ENCODE data around the gene FBXW4.
"Not testable (repeated sequence)": the region's sequence is repeated elsewhere in the genome, so short reads cannot be mapped to it uniquely, and the experiment has no call there.

The FBXW4 gene

DNA sequence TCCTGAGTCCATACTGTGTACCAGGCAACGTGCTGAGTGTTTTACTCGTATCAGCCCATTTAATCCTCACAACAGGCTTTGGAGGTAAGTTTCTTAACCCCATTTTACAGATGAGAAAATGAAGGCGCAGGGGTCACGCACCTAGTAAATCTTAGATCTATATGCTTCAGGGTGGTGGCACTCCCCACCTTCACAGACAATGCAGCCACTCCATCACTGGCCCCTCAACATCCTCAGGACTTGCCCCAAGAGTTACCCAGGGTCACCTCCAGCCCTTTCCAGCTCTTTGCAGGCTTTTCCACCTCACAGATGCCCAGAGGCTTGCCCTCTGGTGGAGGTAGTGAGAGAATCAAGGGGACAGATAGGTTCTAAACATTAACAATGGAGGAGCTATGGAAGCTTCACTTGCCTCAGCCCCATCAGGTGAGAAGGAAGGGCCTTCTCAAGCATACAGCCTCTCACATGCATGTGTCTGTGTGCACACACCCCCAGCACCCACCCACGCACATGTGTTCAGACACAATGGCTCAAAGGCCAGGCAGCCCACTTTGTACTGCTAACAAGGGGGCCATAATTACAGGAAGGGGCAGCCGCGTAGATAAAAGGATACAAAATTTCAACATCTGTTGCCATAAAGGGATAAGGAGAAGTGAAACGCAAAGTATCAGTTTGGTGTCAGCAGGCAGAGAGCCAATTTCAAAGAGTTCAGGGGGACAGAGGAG is 77.7 kb downstream of the FBXW4 start:
- no peak for DNase-seq (ENCODE audit: low spot score)

GRCh38 chr10:101616415-101617101 is 78.4 kb downstream of the FBXW4 start:
- no peak for DNase-seq (ENCODE audit: low spot score)

DNA sequence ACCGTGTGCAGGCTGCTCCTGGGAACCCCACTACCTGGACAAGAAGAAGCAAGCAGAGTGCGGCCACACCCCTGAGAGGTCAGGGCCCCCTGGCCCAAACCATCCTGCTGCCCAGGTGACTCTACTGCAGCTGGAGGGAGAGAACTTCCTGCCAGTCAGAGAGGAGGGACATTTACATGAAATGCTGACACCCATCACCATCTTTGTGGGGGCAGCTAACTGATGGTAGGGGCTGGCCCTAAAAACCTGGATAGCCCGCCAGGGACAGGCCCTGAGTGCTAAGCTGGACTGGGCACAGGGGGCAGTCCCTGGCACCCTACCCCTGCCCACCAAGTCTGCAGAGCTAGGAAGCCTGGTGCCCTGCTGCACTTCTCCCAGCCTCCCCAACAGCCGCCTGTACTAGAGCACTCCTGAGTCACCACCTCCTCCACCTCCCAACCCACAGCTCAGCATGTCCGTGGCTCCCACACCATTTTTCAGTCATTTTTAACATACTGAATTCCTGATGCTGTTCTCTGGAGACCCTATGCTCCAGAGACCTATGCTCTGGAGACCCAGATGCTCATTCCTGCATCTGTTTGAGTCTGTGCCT is 79.3 kb downstream of the FBXW4 start:
- DNase-seq (ENCODE audit: low spot score) = no peak

DNA sequence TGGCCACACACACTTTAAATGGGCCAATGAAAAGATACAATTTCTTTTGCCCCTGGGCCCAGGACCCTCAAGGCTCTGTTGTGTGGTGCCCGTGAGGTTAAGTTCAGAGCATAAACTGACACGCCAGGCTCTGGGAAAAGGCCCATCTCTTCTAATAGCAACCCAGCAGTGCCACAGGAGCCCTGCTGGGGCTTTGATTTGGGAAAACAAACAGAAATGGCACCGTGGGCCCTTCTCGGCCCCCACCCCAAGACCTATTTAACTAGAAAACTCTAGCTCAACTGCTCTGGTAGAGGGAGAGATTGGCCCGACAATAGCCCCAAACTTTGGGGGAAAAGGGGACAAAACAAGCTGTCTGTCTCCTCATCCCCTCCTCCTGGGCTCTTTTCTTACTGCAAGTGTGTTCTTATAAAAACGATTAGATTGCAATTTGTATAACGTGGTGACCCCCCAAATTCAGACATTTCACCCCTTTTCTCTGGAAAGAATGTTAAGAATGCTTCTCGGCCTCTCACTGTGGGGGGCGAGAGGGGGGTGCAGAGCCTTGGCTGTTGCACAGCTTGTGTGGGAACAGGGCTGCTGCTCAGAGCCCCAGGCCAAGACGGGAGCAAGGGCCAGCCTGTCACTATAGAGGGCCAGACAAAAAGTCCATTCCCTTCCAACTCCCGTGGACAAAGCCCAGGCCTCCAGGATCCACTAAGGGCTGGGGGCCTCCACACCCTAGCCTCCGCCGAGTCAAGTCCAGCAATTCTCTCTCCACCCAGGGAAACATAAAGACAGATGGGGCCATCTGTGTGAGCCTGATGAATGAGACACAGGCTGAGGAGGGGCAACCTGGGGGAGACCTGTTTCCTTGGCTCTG is 80.1 kb downstream of the FBXW4 start:
- no peak for DNase-seq (ENCODE audit: low spot score)

- no peak for DNase-seq (ENCODE audit: low spot score)
These were observed 81.3 kb downstream of the FBXW4 start for GRCh38 chr10:101613646-101614045.

DNA sequence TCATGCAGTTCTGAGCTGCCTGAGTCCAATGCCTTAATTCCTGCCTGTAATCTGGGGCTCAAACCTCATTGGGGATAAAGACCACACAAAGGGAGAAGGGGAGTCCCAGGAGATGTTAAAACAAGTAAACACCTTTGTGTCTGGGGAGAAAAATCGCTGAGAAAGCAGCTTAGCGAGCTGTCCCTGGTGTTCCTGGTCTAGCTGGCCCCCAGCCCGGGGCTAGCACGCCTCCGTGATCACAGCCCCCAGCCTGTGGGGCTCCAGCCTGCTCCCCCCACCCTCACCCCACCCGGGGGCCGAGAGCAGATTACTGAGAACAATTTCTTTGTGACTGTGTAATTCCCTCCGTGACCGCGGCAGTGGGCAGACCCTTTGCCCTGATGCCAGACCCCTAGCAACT is 82.1 kb downstream of the FBXW4 start:
- DNase-seq (ENCODE audit: low spot score) = no peak

DNA sequence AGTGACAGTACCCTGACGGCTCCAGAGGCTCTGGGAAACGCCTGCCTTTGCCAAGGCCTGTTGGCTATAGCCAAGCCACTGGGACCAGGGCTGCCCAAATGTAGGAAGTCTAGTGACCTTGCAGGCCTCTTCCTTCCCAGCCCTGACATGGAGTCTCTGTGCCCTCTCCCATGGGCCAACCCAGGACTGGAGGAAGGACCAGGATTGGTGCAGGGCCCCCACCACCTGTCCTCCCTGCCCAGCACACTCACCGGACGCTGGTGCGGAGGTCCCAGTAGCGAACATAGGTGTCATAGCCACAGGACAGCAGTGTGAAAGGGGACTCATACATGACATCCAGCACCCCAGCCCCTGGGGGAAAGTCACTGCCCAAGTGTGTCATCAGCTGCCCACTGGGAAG is 82.9 kb downstream of the FBXW4 start:
- DNase-seq (ENCODE audit: low spot score) = no peak

DNA sequence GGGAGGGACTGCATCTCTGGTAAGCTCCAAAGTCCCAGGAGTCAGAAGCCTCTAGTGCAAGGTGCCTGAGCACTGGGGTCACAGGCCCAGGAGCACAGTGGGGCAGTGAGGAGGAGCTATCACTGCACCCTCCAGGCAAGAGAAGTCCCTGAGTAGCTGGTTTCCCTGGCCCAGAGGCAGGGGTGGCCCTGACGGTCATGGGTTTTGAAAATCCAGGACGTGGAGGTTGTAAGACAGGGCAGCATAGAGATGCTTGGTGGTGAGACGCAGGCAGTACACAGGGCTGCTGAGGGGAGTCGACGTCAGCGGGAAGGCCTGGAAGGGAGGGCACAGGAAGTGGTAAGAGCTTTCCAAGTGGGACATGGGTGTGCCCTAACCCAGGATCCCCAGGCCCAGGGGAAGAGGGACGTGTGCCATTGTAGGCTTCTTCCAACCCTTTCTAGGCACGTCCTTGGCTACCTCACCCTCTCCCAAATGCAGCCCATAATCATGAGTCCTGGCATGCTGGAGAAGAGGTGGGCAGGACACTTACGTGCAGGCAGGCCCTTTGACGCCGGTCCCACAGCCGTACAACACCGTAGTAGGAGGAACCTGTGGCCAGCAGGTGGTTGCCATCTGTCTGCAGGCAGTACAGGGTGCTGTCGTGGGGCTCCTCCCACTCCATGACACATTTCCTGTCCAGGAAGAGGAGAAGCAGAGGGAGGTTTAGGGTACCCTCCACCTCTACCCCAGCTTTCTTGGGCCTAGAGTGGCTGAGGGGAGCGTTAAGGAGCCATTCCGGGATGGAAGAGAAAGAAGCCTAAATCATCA is 83.7 kb downstream of the FBXW4 start:
- no peak for DNase-seq (ENCODE audit: low spot score)

DNA sequence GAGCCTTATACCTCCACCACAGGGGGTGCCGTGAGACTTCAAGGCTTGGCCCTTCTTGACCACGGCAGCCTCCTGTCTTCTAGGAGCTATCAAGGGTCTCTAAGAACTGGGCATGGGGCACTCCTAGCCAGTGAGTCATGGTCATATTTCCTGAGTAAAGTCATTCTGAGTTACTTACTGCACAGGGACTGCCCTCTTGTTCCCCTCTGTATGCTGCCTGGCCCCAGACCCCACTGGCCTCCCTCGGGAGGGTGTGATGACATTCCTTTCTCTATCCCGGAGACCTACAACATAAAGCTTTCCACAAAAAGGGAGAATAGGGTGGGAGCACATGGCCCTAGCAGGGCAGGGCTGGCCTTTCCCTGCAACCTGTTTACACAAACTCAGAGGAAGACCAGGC is 85.5 kb downstream of the FBXW4 start:
- no peak for DNase-seq (ENCODE audit: low spot score)

DNA sequence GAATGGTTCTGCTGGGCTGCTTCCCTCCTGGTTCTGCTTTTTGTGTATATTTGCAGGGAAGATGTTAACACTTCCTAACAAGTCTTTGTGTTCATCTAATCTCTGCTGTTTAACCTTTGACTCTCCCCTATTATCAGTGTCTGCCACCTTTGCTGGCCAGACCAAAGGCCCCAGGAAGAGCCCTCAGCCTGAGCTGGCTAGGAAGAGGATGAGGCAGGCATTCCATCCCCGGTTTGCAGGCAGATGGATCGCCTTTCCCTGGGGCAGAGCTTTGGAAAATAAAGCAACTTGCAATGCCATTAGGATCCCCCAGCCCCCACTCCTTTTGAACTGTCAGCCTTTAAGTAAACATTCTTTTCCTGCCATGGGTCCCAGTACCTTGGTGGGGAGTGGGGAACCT is 87.8 kb downstream of the FBXW4 start:
- no peak for DNase-seq (ENCODE audit: low spot score)

GRCh38 chr10:101602761-101603398 is 92.1 kb downstream of the FBXW4 start:
- DNase-seq (ENCODE audit: low spot score) = peak; percentile 88

GRCh38 chr10:101601541-101601940 is 93.4 kb downstream of the FBXW4 start:
- no peak for DNase-seq (ENCODE audit: low spot score)

DNA sequence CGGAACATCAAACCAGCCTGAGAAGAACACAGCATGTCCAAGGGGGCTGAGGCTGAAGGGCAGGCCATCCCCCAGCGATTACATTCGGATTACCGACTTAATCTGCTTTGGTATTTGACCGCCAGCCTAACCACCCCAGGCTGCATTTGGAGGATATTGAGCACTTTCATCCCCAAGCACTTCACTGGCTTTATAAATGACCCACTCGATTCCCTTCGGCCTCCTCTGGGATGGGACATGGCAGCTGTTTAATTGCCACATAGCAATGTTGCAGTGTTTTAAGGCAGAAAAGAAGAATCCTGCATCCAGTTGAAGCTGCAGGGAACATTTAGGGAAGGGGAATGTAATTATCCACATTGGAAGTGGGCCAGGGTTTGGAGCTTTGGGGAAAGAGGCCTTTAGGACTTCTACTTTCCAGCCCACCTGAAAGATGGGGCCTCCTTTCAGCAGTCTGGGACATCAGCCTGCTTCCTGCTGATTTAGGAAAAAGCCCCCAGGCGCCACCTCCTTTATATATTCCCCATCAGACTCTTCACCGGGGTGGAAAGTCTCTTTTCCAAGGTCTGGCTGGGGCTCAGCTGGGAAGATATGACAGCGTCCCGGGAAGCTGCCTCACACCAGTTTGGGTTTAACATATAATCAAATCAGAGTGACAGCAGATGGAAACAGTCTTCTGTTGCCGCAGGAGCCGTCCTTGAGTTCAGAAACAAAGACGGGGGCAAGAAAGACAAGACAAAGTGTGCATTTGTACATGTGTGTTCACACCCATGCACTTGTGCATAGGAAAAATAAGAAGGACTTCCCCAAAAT is 97.7 kb downstream of the FBXW4 start:
- DNase-seq (ENCODE audit: low spot score) = peak; percentile 64

DNA sequence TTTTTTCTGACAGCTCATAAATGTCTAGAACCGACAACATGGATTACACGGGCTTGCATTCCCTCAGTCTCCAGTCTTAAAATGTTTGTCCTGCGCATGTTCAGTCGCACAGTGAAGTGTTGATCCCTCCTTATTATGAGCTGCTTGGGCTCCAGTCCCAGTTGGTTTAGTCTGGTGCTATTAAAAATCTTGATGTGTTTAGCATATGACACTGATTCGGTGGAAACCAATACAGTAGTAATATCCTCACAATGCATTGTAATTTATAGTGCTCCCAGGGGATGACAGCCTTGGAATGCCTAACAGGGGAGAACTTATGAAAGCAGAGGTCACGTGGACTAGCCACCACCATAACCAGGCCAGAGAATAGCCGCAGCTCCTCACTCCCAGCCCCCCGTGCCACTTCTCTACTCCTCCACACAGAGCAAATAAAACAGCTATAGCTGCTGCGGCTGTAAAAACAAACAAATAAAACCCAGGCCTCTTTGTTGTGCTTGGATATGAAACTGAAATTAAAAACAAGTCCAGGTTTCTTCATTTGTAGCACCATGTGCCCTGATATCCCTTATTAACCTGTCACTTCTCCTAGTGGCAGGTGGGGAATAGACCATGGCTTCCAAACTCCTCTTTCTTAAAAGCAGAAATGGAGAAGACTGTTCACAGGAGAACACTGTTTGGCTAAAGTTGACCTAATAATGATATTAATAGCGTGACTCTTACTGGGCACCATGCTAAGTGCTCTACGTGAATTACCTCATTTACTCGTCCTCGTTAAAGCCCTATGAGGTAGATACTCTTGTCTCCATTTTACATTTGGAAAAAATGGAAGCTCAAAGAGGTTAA is 99.2 kb downstream of the FBXW4 start:
- no peak for DNase-seq (ENCODE audit: low spot score)

DNA sequence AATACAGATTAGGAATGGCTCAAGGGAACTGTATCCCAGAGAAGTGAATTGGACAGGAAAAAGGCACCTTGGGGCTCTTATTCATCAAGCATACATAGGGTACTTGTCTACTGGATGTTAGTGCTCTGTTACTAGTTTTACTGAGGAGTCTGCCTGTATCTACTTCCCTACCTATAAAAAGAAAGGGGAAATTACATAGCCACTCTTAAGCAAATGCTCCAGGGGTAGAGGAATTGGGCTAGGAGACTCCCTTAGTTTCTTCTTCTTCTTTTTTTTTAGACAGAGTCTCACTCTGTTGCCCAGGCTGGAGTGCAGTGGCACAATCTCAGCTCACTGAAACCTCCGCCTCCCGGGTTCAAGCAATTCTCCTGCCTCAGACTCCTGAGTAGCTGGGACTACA is 101.6 kb downstream of the FBXW4 start:
- not testable (repeated sequence) for DNase-seq (ENCODE audit: low spot score)

DNA sequence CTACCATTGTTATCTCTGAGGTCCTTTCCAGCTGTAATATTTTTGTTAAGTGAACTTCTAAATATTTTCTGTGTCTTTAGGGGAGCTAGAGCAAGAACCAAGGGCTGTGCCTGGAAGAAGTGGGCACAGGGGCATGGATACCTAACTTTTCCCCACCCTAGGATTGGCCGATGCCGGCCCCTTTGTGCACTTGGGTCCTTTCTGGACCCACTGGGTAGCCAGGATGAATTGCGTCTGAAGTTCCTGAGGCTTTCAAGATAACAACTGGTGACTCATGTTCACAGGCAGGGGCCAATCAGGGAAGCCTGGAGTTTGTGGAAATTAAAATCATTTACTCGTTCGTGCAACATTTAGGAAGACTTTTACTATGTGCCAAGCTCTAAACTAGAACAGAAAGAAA is 106.1 kb downstream of the FBXW4 start:
- no peak for DNase-seq (ENCODE audit: low spot score)

GRCh38 chr10:101587725-101588653 is 107.0 kb downstream of the FBXW4 start, which contains the start of the genes DPCD and POLL:
Gene DPCD (plus strand): TSS chr10:101588321. CDS start chr10:101588337, 16 bp downstream.
Gene POLL (minus strand): TSS chr10:101588257. CDS start chr10:101587360, 897 bp downstream.
- peak; percentile 96 for DNase-seq (ENCODE audit: low spot score)
